Activated naive CD4-positive, alpha-beta T cell treated with anti-CD3 and anti-CD28 coated beads, Interleukin-2, amount 50 U/mL, for 72 hours (primary cell): Measurements from ENCODE around the gene SLC1A7. TPM values are rescaled to one million over a fixed set of nuclear protein-coding genes. Genes with fewer than 3 reads are reported as not detected.

ENCODE experiments used
- ATAC-seq, 2 donors: fragments of 150-1000 bp; cut with Tn5 transposase; 2 replicates each; pipeline ENCODE4 v1.10.0; 2021; ENCODE audit warnings: mild to moderate bottlenecking in 2 of 2, moderate library complexity in 2 of 2
- DNase-seq, 2 donors: peaks; one replicate each; pipeline ENCODE4 v3.0.0; 2021 to 2022; ENCODE audit warnings: low spot score in 2 of 2
- H3K27ac Mint-ChIP-seq, 2 donors: one replicate each; pipeline ENCODE4 v1.8.0; 2022; ENCODE audit warnings: mild to moderate bottlenecking in 2 of 2, mixed read lengths in 2 of 2
- H3K36me3 Mint-ChIP-seq, 2 donors: one replicate each; pipeline ENCODE4 v1.8.0; 2022; ENCODE audit warnings: mixed read lengths in 2 of 2
- H3K9me3 Mint-ChIP-seq, 2 donors: one replicate each; pipeline ENCODE4 v1.8.0; 2022; ENCODE audit warnings: mixed read lengths in 2 of 2
- total RNA-seq, 2 donors: library from RNA; stranded (reverse); gene quantifications; one replicate each; pipeline ENCODE4 v1.2.3, GENCODE V29; 2022

Gene SLC1A7
- total RNA-seq, 2 donors from 2014 or later, result not detected

- Mint-ChIP-seq H3K9me3 (no peaks in the 10 kb centered on the region), H3K27ac (no peak overlapping the region), H3K36me3 (no peaks in the 10 kb centered on the region)
- DNase-seq (no peak), ATAC-seq (peak; percentile 50 to 60)
Observed at GRCh38 chr1:53127546-53127945, 14.9 kb downstream of the SLC1A7 start.

- Mint-ChIP-seq H3K36me3 (no peaks in the 10 kb centered on the region), H3K9me3 (no peaks in the 10 kb centered on the region), H3K27ac (no peak overlapping the region)
- ATAC-seq, result no peak
- DNase-seq, result no peak
Observed at GRCh38 chr1:53126495-53126894, 15.9 kb downstream of the SLC1A7 start.

GRCh38 chr1:53125623-53126360 lies 16.6 kb downstream of the SLC1A7 start:
- H3K36me3 Mint-ChIP-seq, result no peaks in the 10 kb centered on the region
- H3K27ac Mint-ChIP-seq, result peak overlapping the region in 1 of 2 donors; percentile 7
- H3K9me3 Mint-ChIP-seq, result no peaks in the 10 kb centered on the region
- DNase-seq (no peak), ATAC-seq (no peak)

GRCh38 chr1:53125122-53125521 lies 17.3 kb downstream of the SLC1A7 start:
- Mint-ChIP-seq H3K9me3 (no peaks in the 10 kb centered on the region), H3K27ac (no peak overlapping the region), H3K36me3 (no peaks in the 10 kb centered on the region)
- ATAC-seq (no peak), DNase-seq (no peak)

GRCh38 chr1:53123453-53124140 lies 18.8 kb downstream of the SLC1A7 start:
- DNase-seq, result no peak
- H3K27ac Mint-ChIP-seq, result no peak overlapping the region
- H3K9me3 Mint-ChIP-seq, result no peaks in the 10 kb centered on the region
- ATAC-seq, result no peak
- no peaks in the 10 kb centered on the region for H3K36me3 Mint-ChIP-seq

- ATAC-seq, result no peak
- no peaks in the 10 kb centered on the region for H3K36me3 Mint-ChIP-seq
- H3K27ac Mint-ChIP-seq, result no peak overlapping the region
Observed at GRCh38 chr1:53122961-53123413, 19.5 kb downstream of the SLC1A7 start.

GRCh38 chr1:53122201-53122885 lies 20.1 kb downstream of the SLC1A7 start:
- ATAC-seq, result no peak
- DNase-seq, result no peak
- Mint-ChIP-seq H3K36me3 (no peaks in the 10 kb centered on the region), H3K27ac (no peak overlapping the region), H3K9me3 (no peaks in the 10 kb centered on the region)

More at GRCh38 chr1:53122961-53123413, 19.5 kb downstream of the SLC1A7 start:
- no peaks in the 10 kb centered on the region for H3K9me3 Mint-ChIP-seq
- DNase-seq, result no peak

- H3K27ac Mint-ChIP-seq, result peak overlapping the region in 1 of 2 donors; percentile 12
Observed at GRCh38 chr1:53121319-53122172, 20.9 kb downstream of the SLC1A7 start.

GRCh38 chr1:53120659-53121058 lies 21.8 kb downstream of the SLC1A7 start:
- DNase-seq, result no peak
- ATAC-seq, result no peak
- H3K9me3 Mint-ChIP-seq, result no peaks in the 10 kb centered on the region

More at GRCh38 chr1:53121319-53122172, 20.9 kb downstream of the SLC1A7 start:
- ATAC-seq (peak in 1 of 2 donors; percentile 35), DNase-seq (no peak)
- Mint-ChIP-seq H3K9me3 (no peaks in the 10 kb centered on the region), H3K36me3 (no peaks in the 10 kb centered on the region)

GRCh38 chr1:53117836-53118235 lies 24.6 kb downstream of the SLC1A7 start:
- DNase-seq (no peak), ATAC-seq (no peak)
- Mint-ChIP-seq H3K27ac (no peak overlapping the region), H3K36me3 (no peaks in the 10 kb centered on the region), H3K9me3 (no peaks in the 10 kb centered on the region)

More at GRCh38 chr1:53120659-53121058, 21.8 kb downstream of the SLC1A7 start:
- Mint-ChIP-seq H3K36me3 (no peaks in the 10 kb centered on the region), H3K27ac (no peak overlapping the region)

- Mint-ChIP-seq H3K36me3 (no peaks in the 10 kb centered on the region), H3K9me3 (no peaks in the 10 kb centered on the region), H3K27ac (peak overlapping the region in 1 of 2 donors; percentile 37)
- ATAC-seq (no peak), DNase-seq (no peak)
Observed at GRCh38 chr1:53116933-53117600, 25.4 kb downstream of the SLC1A7 start.

GRCh38 chr1:53116307-53116810 lies 26.1 kb downstream of the SLC1A7 start:
- ATAC-seq (no peak), DNase-seq (no peak)
- Mint-ChIP-seq H3K27ac (peak overlapping the region in 1 of 2 donors; percentile 37), H3K36me3 (peaks cover 0 to 2% of the 10 kb centered on the region in 2 donors), H3K9me3 (no peaks in the 10 kb centered on the region)

- Mint-ChIP-seq H3K36me3 (peaks cover 0 to 9% of the 10 kb centered on the region in 2 donors), H3K9me3 (no peaks in the 10 kb centered on the region), H3K27ac (no peak overlapping the region)
- no peak for ATAC-seq
- no peak for DNase-seq
Observed at GRCh38 chr1:53115403-53116306, 26.8 kb downstream of the SLC1A7 start.

- Mint-ChIP-seq H3K9me3 (no peaks in the 10 kb centered on the region), H3K36me3 (peaks cover 0 to 9% of the 10 kb centered on the region in 2 donors), H3K27ac (no peak overlapping the region)
- ATAC-seq (no peak), DNase-seq (no peak)
Observed at GRCh38 chr1:53114581-53115400, 27.6 kb downstream of the SLC1A7 start.
